Natural killer cell treated with Interleukin-12 subunit alpha and Interleukin-12 subunit beta and Interleukin-15 and Interleukin-18, amount 100 ng/mL, for 72 hours (primary cell): Measurements from ENCODE around the gene AGAP1. TPM values are rescaled to one million over a fixed set of nuclear protein-coding genes. Genes with fewer than 3 reads are reported as not detected.
A peak's percentile ranks its signal among the peaks of the same experiment; 100 is the strongest.

Source experiments
- ATAC-seq, 2 donors: fragments of 150-1000 bp; cut with Tn5 transposase in 1 of 2; sonication (Bioruptor Pico), chemical (Tn5 transposase) in 1 of 2; 2 replicates each; pipeline ENCODE4 v1.10.0; 2021
- DNase-seq: peaks from one replicate; pipeline ENCODE4 v3.0.0; 2022; ENCODE audit warnings: low spot score
- H3K27ac Mint-ChIP-seq, 2 donors: 1 replicate in 1 of 2; 2 replicates in 1 of 2; pipeline ENCODE4 v1.8.0; 2022; ENCODE audit warnings: mixed read lengths in 2 of 2, mild to moderate bottlenecking in 1 of 2, moderate library complexity in 1 of 2
- H3K27me3 Mint-ChIP-seq, 2 donors: 1 replicate in 1 of 2; 2 replicates in 1 of 2; pipeline ENCODE4 v1.8.0; 2022; ENCODE audit warnings: mixed read lengths in 2 of 2
- H3K36me3 Mint-ChIP-seq: one replicate; pipeline ENCODE4 v1.8.0; 2022; ENCODE audit warnings: mixed read lengths
- H3K4me1 Mint-ChIP-seq, 2 donors: 1 replicate in 1 of 2; 2 replicates in 1 of 2; pipeline ENCODE4 v1.8.0; 2022; ENCODE audit warnings: low read depth in 2 of 2, mixed read lengths in 2 of 2, mild to moderate bottlenecking in 1 of 2
- H3K4me3 Mint-ChIP-seq: one replicate; pipeline ENCODE4 v1.8.0; 2022; ENCODE audit warnings: mixed read lengths
- H3K9me3 Mint-ChIP-seq: 2 replicates; pipeline ENCODE4 v1.8.0; 2022; ENCODE audit warnings: mixed read lengths
- total RNA-seq, 2 donors: library from RNA; stranded (reverse); gene quantifications; one replicate each; pipeline ENCODE4 v1.2.3, GENCODE V29; 2022

AGAP1 gene
- total RNA-seq, 2 donors from 2014 or later: 5.2 to 7.4 TPM

DNA sequence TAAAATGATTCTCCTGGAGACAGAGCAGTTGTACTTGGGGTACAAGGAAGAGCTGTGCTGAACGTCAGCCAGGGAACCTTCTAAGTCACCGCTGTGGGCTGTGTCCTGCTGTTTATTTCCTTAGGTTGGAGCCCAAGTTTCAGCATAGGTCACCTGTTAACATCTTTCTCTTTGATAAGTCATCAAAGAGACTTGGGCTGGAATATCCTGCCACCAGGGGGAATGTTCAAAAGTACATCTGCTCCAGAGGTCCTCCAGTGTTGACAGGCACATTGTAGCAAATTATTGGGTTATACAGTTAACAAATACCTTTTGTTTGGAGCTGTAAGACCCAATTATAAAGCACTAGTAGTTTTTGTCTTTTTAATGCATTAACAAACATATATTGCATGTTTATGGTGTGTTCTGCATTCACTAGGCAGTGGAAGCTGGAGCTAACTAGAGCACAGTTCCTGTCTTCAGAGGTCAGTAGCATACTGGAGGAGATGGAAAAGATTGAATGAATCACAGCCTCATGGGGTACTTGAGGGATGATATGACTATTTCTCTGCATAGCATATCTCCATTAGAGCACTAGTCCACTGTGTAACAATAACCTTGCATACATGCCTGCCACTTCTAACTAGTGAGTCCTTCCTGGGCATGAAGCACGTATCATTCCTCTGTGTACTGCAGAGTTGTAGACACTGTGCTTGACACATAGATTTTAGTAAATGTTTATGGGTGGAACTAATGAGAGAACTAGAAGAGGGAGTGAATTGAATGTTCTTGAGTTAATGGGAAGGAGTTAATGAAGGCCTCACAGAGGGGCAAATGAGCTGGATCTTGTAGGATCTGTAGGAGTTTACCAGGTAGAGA, 182.1 kb downstream of the AGAP1 start:
- no peaks in the 10 kb centered on the region for H3K36me3 Mint-ChIP-seq
- no peak overlapping the region for H3K27ac Mint-ChIP-seq
- H3K27me3 Mint-ChIP-seq: peaks cover 2 to 6% of the 10 kb centered on the region in 2 donors
- H3K9me3 Mint-ChIP-seq: no peaks in the 10 kb centered on the region
- peaks cover 25 to 26% of the 10 kb centered on the region in 2 donors for H3K4me1 Mint-ChIP-seq
- H3K4me3 Mint-ChIP-seq: no peak overlapping the region
- ATAC-seq (no peak), DNase-seq (no peak)

- ATAC-seq (no peak), DNase-seq (no peak)
- Mint-ChIP-seq H3K27me3 (peaks cover under 1 to 6% of the 10 kb centered on the region in 2 donors), H3K36me3 (no peaks in the 10 kb centered on the region), H3K27ac (no peak overlapping the region), H3K9me3 (no peaks in the 10 kb centered on the region), H3K4me1 (peaks cover 23 to 28% of the 10 kb centered on the region in 2 donors), H3K4me3 (no peak overlapping the region)
These were observed 182.6 kb downstream of the AGAP1 start for GRCh38 chr2:235676536-235676799.

GRCh38 chr2:235677276-235677788, 183.5 kb downstream of the AGAP1 start:
- no peaks in the 10 kb centered on the region for H3K9me3 Mint-ChIP-seq
- H3K27ac Mint-ChIP-seq: no peak overlapping the region
- H3K4me3 Mint-ChIP-seq: no peak overlapping the region

DNA sequence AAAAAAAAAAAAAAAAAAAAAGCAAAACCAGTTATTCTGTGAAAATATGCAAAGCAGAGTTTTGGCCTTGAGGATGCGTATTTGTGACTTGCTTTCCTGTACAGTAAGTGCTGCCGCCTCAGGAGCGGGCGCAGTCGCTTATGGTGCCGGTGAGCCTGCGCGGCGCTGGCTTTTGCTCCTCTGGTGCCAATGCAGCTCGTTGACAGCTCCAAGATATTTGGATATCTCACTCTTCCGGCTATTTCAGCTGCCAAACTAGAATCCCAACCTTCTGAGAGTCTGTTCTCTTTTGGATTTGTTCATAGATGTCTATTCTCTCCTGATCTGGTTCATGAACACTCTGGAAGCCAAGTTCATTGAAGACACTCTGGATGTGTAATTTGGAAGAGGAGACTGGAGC, 184.1 kb downstream of the AGAP1 start:
- Mint-ChIP-seq H3K9me3 (no peaks in the 10 kb centered on the region), H3K4me3 (no peak overlapping the region), H3K4me1 (peaks cover 9 to 24% of the 10 kb centered on the region in 2 donors), H3K36me3 (no peaks in the 10 kb centered on the region), H3K27me3 (no peaks in the 10 kb centered on the region), H3K27ac (no peak overlapping the region)
- no peak for ATAC-seq
- no peak for DNase-seq

More at GRCh38 chr2:235677276-235677788, 183.5 kb downstream of the AGAP1 start:
- ATAC-seq (no peak), DNase-seq (no peak)
- peaks cover 15 to 27% of the 10 kb centered on the region in 2 donors for H3K4me1 Mint-ChIP-seq
- H3K27me3 Mint-ChIP-seq: peaks cover 0 to 6% of the 10 kb centered on the region in 2 donors
- no peaks in the 10 kb centered on the region for H3K36me3 Mint-ChIP-seq

- H3K9me3 Mint-ChIP-seq: no peaks in the 10 kb centered on the region
- H3K4me3 Mint-ChIP-seq: no peak overlapping the region
- peaks cover 9 to 25% of the 10 kb centered on the region in 2 donors for H3K4me1 Mint-ChIP-seq
- no peaks in the 10 kb centered on the region for H3K27me3 Mint-ChIP-seq
- no peaks in the 10 kb centered on the region for H3K36me3 Mint-ChIP-seq
- DNase-seq (no peak), ATAC-seq (no peak)
- H3K27ac Mint-ChIP-seq: no peak overlapping the region
These were observed 184.9 kb downstream of the AGAP1 start for GRCh38 chr2:235678712-235679111.

- no peak overlapping the region for H3K27ac Mint-ChIP-seq
- no peak overlapping the region for H3K4me3 Mint-ChIP-seq
- no peak for ATAC-seq
These were observed 185.6 kb downstream of the AGAP1 start for GRCh38 chr2:235679471-235679870.

DNA sequence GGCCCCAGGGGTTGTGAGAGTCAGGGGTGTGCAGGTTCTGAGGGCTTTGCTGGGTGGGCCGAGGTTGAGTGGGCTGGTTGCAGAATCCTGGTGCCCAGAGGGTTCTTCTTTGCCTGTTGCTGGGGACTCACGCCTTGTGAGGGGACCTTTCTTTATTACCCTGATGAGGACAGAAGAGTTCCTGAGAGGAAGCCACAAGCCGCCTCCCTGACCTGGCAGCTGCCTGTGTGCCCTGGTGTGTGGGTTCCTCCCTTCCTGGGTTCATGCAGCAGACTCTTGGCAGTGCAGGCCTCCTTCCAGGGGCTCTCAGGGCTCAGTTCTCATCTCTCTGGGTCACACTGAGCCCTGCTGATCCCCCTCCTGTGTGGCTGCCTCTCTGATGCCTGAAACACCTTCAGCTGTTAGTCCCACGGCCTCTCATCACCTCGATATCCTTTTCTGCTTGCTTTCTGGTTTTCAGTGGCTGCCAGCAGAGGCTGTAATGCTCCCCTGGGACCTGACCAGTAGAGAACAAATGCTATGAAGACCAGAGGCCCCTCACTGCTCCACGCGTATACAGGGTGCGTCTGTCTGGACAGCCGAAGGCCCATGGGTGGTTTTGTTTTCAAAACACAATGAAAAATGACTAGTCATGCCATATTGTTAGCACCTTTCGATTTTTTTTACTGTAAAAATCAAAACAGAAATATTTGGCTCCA, 191.3 kb downstream of the AGAP1 start:
- DNase-seq (peak; percentile 58), ATAC-seq (peak; percentile 71 to 73)
- Mint-ChIP-seq H3K9me3 (no peaks in the 10 kb centered on the region), H3K4me1 (peaks cover 34 to 47% of the 10 kb centered on the region in 2 donors), H3K4me3 (peak overlapping the region; percentile 72), H3K36me3 (no peaks in the 10 kb centered on the region), H3K27me3 (no peaks in the 10 kb centered on the region), H3K27ac (peak overlapping the region; percentile 64 to 93)

More at GRCh38 chr2:235679471-235679870, 185.6 kb downstream of the AGAP1 start:
- H3K9me3 Mint-ChIP-seq: no peaks in the 10 kb centered on the region
- no peak for DNase-seq
- H3K4me1 Mint-ChIP-seq: peaks cover 12 to 24% of the 10 kb centered on the region in 2 donors
- no peaks in the 10 kb centered on the region for H3K36me3 Mint-ChIP-seq
- no peaks in the 10 kb centered on the region for H3K27me3 Mint-ChIP-seq

GRCh38 chr2:235688511-235689426, 194.9 kb downstream of the AGAP1 start:
- ATAC-seq: no peak
- no peak overlapping the region for H3K27ac Mint-ChIP-seq
- H3K36me3 Mint-ChIP-seq: no peaks in the 10 kb centered on the region
- no peak for DNase-seq
- H3K27me3 Mint-ChIP-seq: no peaks in the 10 kb centered on the region
- no peaks in the 10 kb centered on the region for H3K9me3 Mint-ChIP-seq
- H3K4me1 Mint-ChIP-seq: peaks cover 34 to 50% of the 10 kb centered on the region in 2 donors
- H3K4me3 Mint-ChIP-seq: no peak overlapping the region

- H3K27me3 Mint-ChIP-seq: no peaks in the 10 kb centered on the region
- ATAC-seq (no peak), DNase-seq (no peak)
- no peak overlapping the region for H3K4me3 Mint-ChIP-seq
- H3K4me1 Mint-ChIP-seq: peaks cover 31 to 48% of the 10 kb centered on the region in 2 donors
- no peaks in the 10 kb centered on the region for H3K9me3 Mint-ChIP-seq
- H3K27ac Mint-ChIP-seq: no peak overlapping the region
- H3K36me3 Mint-ChIP-seq: no peaks in the 10 kb centered on the region
These were observed 195.6 kb downstream of the AGAP1 start for GRCh38 chr2:235689427-235689853.

GRCh38 chr2:235690082-235690808, 196.4 kb downstream of the AGAP1 start:
- ATAC-seq (no peak), DNase-seq (peak; percentile 12)
- H3K9me3 Mint-ChIP-seq: no peaks in the 10 kb centered on the region
- H3K4me1 Mint-ChIP-seq: peaks cover 23 to 40% of the 10 kb centered on the region in 2 donors
- no peaks in the 10 kb centered on the region for H3K36me3 Mint-ChIP-seq
- H3K27ac Mint-ChIP-seq: no peak overlapping the region
- no peaks in the 10 kb centered on the region for H3K27me3 Mint-ChIP-seq
- no peak overlapping the region for H3K4me3 Mint-ChIP-seq

GRCh38 chr2:235690809-235691450, 197.1 kb downstream of the AGAP1 start:
- DNase-seq (peak; percentile 3), ATAC-seq (no peak)
- no peaks in the 10 kb centered on the region for H3K27me3 Mint-ChIP-seq
- H3K4me1 Mint-ChIP-seq: peaks cover 16 to 37% of the 10 kb centered on the region in 2 donors
- H3K9me3 Mint-ChIP-seq: no peaks in the 10 kb centered on the region
- H3K36me3 Mint-ChIP-seq: no peaks in the 10 kb centered on the region
- H3K4me3 Mint-ChIP-seq: no peak overlapping the region
- no peak overlapping the region for H3K27ac Mint-ChIP-seq

GRCh38 chr2:235692076-235692475, 198.2 kb downstream of the AGAP1 start:
- H3K9me3 Mint-ChIP-seq: no peaks in the 10 kb centered on the region
- H3K36me3 Mint-ChIP-seq: no peaks in the 10 kb centered on the region
- H3K4me3 Mint-ChIP-seq: no peak overlapping the region
- DNase-seq: peak; percentile 39
- no peak overlapping the region for H3K27ac Mint-ChIP-seq
- no peak for ATAC-seq
- no peaks in the 10 kb centered on the region for H3K27me3 Mint-ChIP-seq
- H3K4me1 Mint-ChIP-seq: peaks cover 9 to 30% of the 10 kb centered on the region in 2 donors
